ENCODE results near the gene XRRA1.

GRCh38 chr11:74839446-74839845 is 109.4 kb downstream of the XRRA1 start:
- TF ChIP-seq CTCF (IDR thresholded peaks at IDR 0.05) (no peak), POLR2AphosphoS5 (IDR thresholded peaks at IDR 0.05; ENCODE audit: insufficient read depth in 1 of 2, low read depth in 1 of 2) (no peak)
